GM23338 (cell line): ENCODE data around the gene CEP85. TPM values are rescaled to one million over a fixed set of nuclear protein-coding genes. Genes with fewer than 3 reads are reported as not detected.

Experiments used
- STAT1 ChIP-seq: IDR thresholded peaks from one replicate; pipeline ENCODE4 v1.6.1; 2016; ENCODE audit warnings: antibody characterized with exemption; ENCODE audit not compliant: unreplicated experiment
- ZNF114 ChIP-seq: fragments of 250-450 bp; sonication (Bioruptor Pico); IDR thresholded peaks from 2 replicates; pipeline ENCODE4 v1.5.0; 2020; ENCODE audit warnings: mild to moderate bottlenecking, moderate library complexity
- polyA plus RNA-seq: library from polyadenylated mRNA; unstranded; fragments of >200 nt; fragmentation: Nextera tagmentation; extraction: Ambion mirVana; gene quantifications from 2 replicates; pipeline ENCODE4 v1.2.1, GENCODE V29; 2016
- total RNA-seq: library from RNA; depleted of rRNA; stranded (reverse); fragments of >200 nt; shearing (Covaris generic); gene quantifications from 2 replicates; pipeline ENCODE4 v1.2.3, GENCODE V29; 2014
- TF ChIP-seq, protein P1 (sequence below): fragments of 250-450 bp; sonication (Bioruptor Pico); IDR thresholded peaks from 2 replicates; pipeline ENCODE4 v1.5.0; 2020; ENCODE audit warnings: mild to moderate bottlenecking, moderate library complexity
- TF ChIP-seq, protein P2 (sequence below), 2 experiments: fragments of 200-600 bp in 1 of 2; sonication (generic) in 1 of 2; conservative IDR thresholded peaks; 2 replicates each; pipeline versions ENCODE4 v1.5.1 to v1.6.1; 2016 to 2017; ENCODE audit warnings: antibody characterized with exemption in 2 of 2, low read depth in 2 of 2, mild to moderate bottlenecking in 2 of 2, moderate library complexity in 1 of 2
- TF ChIP-seq, protein P3 (sequence below): IDR thresholded peaks from 2 replicates; pipeline ENCODE4 v1.6.1; 2016; ENCODE audit warnings: antibody characterized with exemption

The CEP85 gene
- total and polyA plus RNA-seq, 2 experiments from 2014 or later, result 12.8 to 36.8 TPM

DNA sequence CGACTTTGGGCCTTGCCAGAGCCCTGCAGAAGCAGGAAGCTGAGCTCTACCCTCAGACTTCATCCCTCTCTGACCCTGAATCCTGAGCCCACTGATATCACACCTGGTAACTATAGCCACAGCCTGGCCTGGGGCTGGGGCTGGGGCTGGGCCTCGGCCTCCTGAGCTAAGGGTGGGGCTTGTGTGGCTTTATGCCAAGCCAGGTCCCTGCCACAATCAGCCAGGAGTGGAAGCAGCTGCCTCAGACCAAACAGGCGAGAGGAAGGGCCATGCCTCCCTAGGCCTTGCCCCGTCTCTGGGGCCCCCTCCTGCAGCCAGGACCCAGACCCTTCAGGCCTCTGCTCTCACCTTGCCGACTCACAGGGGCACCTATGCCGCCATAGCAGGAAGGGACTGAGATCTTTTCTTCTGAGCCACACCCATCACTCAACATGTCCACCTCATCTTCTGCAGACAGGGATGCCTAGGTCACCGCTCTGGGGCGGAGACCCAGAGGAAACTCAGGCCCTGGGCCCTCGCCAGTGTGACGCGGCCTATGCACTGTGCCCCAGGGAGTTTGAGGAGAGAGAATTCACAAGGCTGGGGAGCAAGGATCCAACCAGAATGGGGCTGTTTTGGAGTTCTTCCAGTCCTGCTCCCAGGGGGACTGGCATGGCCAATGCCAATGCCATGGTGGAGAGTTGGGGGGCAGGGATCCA, 66.7 kb downstream of the CEP85 start (continued):
- TF ChIP-seq, protein P1, sequence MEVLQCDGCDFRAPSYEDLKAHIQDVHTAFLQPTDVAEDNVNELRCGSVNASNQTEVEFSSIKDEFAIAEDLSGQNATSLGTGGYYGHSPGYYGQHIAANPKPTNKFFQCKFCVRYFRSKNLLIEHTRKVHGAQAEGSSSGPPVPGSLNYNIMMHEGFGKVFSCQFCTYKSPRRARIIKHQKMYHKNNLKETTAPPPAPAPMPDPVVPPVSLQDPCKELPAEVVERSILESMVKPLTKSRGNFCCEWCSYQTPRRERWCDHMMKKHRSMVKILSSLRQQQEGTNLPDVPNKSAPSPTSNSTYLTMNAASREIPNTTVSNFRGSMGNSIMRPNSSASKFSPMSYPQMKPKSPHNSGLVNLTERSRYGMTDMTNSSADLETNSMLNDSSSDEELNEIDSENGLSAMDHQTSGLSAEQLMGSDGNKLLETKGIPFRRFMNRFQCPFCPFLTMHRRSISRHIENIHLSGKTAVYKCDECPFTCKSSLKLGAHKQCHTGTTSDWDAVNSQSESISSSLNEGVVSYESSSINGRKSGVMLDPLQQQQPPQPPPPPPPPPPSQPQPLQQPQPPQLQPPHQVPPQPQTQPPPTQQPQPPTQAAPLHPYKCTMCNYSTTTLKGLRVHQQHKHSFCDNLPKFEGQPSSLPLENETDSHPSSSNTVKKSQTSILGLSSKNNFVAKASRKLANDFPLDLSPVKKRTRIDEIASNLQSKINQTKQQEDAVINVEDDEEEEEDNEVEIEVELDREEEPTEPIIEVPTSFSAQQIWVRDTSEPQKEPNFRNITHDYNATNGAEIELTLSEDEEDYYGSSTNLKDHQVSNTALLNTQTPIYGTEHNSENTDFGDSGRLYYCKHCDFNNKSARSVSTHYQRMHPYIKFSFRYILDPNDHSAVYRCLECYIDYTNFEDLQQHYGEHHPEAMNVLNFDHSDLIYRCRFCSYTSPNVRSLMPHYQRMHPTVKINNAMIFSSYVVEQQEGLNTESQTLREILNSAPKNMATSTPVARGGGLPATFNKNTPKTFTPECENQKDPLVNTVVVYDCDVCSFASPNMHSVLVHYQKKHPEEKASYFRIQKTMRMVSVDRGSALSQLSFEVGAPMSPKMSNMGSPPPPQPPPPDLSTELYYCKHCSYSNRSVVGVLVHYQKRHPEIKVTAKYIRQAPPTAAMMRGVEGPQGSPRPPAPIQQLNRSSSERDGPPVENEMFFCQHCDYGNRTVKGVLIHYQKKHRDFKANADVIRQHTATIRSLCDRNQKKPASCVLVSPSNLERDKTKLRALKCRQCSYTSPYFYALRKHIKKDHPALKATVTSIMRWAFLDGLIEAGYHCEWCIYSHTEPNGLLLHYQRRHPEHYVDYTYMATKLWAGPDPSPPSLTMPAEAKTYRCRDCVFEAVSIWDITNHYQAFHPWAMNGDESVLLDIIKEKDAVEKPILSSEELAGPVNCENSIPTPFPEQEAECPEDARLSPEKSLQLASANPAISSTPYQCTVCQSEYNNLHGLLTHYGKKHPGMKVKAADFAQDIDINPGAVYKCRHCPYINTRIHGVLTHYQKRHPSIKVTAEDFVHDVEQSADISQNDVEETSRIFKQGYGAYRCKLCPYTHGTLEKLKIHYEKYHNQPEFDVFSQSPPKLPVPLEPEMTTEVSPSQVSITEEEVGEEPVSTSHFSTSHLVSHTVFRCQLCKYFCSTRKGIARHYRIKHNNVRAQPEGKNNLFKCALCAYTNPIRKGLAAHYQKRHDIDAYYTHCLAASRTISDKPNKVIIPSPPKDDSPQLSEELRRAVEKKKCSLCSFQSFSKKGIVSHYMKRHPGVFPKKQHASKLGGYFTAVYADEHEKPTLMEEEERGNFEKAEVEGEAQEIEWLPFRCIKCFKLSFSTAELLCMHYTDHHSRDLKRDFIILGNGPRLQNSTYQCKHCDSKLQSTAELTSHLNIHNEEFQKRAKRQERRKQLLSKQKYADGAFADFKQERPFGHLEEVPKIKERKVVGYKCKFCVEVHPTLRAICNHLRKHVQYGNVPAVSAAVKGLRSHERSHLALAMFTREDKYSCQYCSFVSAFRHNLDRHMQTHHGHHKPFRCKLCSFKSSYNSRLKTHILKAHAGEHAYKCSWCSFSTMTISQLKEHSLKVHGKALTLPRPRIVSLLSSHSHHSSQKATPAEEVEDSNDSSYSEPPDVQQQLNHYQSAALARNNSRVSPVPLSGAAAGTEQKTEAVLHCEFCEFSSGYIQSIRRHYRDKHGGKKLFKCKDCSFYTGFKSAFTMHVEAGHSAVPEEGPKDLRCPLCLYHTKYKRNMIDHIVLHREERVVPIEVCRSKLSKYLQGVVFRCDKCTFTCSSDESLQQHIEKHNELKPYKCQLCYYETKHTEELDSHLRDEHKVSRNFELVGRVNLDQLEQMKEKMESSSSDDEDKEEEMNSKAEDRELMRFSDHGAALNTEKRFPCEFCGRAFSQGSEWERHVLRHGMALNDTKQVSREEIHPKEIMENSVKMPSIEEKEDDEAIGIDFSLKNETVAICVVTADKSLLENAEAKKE (CRISPR knock-in tag), result no peak
- TF ChIP-seq, protein P2, sequence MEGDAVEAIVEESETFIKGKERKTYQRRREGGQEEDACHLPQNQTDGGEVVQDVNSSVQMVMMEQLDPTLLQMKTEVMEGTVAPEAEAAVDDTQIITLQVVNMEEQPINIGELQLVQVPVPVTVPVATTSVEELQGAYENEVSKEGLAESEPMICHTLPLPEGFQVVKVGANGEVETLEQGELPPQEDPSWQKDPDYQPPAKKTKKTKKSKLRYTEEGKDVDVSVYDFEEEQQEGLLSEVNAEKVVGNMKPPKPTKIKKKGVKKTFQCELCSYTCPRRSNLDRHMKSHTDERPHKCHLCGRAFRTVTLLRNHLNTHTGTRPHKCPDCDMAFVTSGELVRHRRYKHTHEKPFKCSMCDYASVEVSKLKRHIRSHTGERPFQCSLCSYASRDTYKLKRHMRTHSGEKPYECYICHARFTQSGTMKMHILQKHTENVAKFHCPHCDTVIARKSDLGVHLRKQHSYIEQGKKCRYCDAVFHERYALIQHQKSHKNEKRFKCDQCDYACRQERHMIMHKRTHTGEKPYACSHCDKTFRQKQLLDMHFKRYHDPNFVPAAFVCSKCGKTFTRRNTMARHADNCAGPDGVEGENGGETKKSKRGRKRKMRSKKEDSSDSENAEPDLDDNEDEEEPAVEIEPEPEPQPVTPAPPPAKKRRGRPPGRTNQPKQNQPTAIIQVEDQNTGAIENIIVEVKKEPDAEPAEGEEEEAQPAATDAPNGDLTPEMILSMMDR (conservative IDR thresholded peaks at IDR 0.05; ENCODE audit: low read depth in 2 of 2), result no peak
- TF ChIP-seq STAT1, result no peak
- TF ChIP-seq ZNF114 (CRISPR knock-in tag), result no peak
- TF ChIP-seq, protein P3, sequence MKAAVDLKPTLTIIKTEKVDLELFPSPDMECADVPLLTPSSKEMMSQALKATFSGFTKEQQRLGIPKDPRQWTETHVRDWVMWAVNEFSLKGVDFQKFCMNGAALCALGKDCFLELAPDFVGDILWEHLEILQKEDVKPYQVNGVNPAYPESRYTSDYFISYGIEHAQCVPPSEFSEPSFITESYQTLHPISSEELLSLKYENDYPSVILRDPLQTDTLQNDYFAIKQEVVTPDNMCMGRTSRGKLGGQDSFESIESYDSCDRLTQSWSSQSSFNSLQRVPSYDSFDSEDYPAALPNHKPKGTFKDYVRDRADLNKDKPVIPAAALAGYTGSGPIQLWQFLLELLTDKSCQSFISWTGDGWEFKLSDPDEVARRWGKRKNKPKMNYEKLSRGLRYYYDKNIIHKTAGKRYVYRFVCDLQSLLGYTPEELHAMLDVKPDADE, result no peak
